Ovary (tissue), 9 donors: ENCODE results near the gene NELL1. TPM values are rescaled to one million over a fixed set of nuclear protein-coding genes. Genes with fewer than 3 reads are reported as not detected.

Experiments used
- DNase-seq, 5 donors: peaks; one replicate each; pipeline ENCODE4 v3.0.0-alpha.2; 2019 to 2020
- H3K27ac ChIP-seq, 2 donors: fragments of 200-600 bp; one replicate each; pipeline versions ENCODE4 v1.5.1 to v1.8.0; 2019 to 2022
- H3K27me3 ChIP-seq: fragments of 200-600 bp; one replicate; pipeline ENCODE4 v1.8.0; 2022
- H3K36me3 ChIP-seq: fragments of 200-600 bp; sonication (generic); one replicate; pipeline ENCODE4 v1.5.1; 2019
- H3K4me1 ChIP-seq: one replicate; pipeline ENCODE4 v1.8.1; 2013; ENCODE audit warnings: mild to moderate bottlenecking, moderate library complexity; ENCODE audit not compliant: insufficient read depth
- H3K4me3 ChIP-seq: fragments of 200-600 bp; sonication (generic); one replicate; pipeline ENCODE4 v1.5.1; 2017
- H3K9me3 ChIP-seq, 2 donors: fragments of 200-600 bp in 1 of 2; sonication (generic) in 1 of 2; one replicate each; pipeline versions ENCODE4 v1.5.1 to v1.8.1; 2013 to 2019; ENCODE audit warnings: mild to moderate bottlenecking in 1 of 2, moderate library complexity in 1 of 2
- CTCF ChIP-seq, 3 donors: fragments of 450-650 bp in 2 of 3; fragments of 200-600 bp in 1 of 3; IDR thresholded peaks; one replicate each; pipeline versions ENCODE4 v1.5.1 to v1.8.0; 2016 to 2022; ENCODE audit warnings: antibody characterized with exemption in 3 of 3, mild to moderate bottlenecking in 1 of 3
- EP300 ChIP-seq: sonication (generic); formaldehyde crosslinking; IDR thresholded peaks from one replicate; pipeline ENCODE4 v1.6.1; 2017; ENCODE audit warnings: antibody characterized with exemption
- POLR2A ChIP-seq: fragments of 450-650 bp; IDR thresholded peaks from one replicate; pipeline ENCODE4 v1.6.1; 2017; ENCODE audit warnings: antibody characterized with exemption, mild to moderate bottlenecking, moderate library complexity
- WGBS, 3 donors: extraction: QIAGEN DNeasy Blood & Tissue Kit in 1 of 3; methylation state at CpG; one replicate each; pipeline versions ENCODE4 v1.1.5 to v1.1.7; 2013 to 2017; 5-methylcytosine and 5-hydroxymethylcytosine counted together
- intact Hi-C, 4 donors: fragments of 100-400 bp; cut with DNase I; formaldehyde crosslinking; loops; one replicate each; pipeline versions ENCODE4 v1.11.0 to v1.15.1; 2022 to 2023
- polyA plus RNA-seq, 2 donors: library from polyadenylated mRNA; stranded (reverse); fragments of 200-250 nt in 1 of 2; fragments of 350-450 nt in 1 of 2; fragmentation: Illumina TruSeq in 1 of 2; extraction: RNeasy Lipid Tissue Mini Kit (QIAGEN cat#74804) in 1 of 2; gene quantifications; one replicate each; pipeline ENCODE4 v1.2.3, GENCODE V29; 2013 to 2014
- total RNA-seq, 7 donors: library from RNA; depleted of rRNA in 2 of 7; stranded (reverse); fragments of >200 nt in 2 of 7; fragmentation: NEBNext Ultra II Directional in 3 of 7; extraction: Animal tissue kit (Norgen Biotek cat#: 25700) in 3 of 7; gene quantifications; one replicate each; pipeline versions ENCODE4 v1.1.0 to v1.2.4, GENCODE V29; 2016 to 2023
- donor health status: DM: no; HTN: no; CAD: no; lungs with moderate emphysema.
- donor health status: DM: no; HTN: no; CAD: no.
- donor health status: Bipolar disorder and iron deficiency.
- donor health status: DM: yes; HTN: yes; CAD: no.
- donor health status: DM: no; HTN: no; CAD: no.
- donor health status: DM: yes; HTN: yes; CAD: no.

NELL1 gene
- total and polyA plus RNA-seq, 9 donors, result 0.21 to 0.43 (median 0.36) TPM; not detected in 5

- 70 to 77% (median 70%) methylated on average over 1 of the region's 1 CpG for WGBS, 3 donors
- no peaks in the 10 kb centered on the region for H3K9me3 ChIP-seq
- H3K36me3 ChIP-seq, result no peaks in the 10 kb centered on the region
- H3K4me3 ChIP-seq, result no peak overlapping the region
- intact Hi-C loops, result no loop called here
- TF ChIP-seq CTCF (IDR thresholded peaks at IDR 0.05), result no peak
- no peak for TF ChIP-seq EP300
- TF ChIP-seq POLR2A, result no peak
- no peak overlapping the region for H3K27ac ChIP-seq
- no peaks in the 10 kb centered on the region for H3K4me1 ChIP-seq
- DNase-seq, result no peak
- no peaks in the 10 kb centered on the region for H3K27me3 ChIP-seq
These were observed 786.8 kb downstream of the NELL1 start for GRCh38 chr11:21456186-21456585.

DNA sequence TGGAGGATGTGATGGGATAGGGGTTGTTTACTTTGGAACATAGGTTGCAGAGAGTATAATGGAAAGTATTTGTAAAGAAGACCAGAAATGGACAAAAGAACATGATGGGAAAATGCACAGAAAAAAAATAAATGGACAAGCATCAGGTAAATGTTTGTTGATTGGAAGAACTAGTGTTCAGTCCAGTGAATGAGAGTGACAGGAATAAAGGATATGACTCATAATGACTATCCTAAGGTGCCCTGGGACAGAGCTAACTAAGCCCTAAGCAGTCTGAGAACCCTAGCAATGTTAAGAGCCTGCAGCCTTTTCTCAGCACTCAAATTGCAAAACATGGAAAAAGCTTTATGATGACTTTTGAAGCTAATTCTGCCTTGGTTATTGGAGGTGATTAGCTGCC is 790.7 kb downstream of the NELL1 start:
- intact Hi-C loops, result no loop called here
- no peak overlapping the region for H3K4me3 ChIP-seq
- TF ChIP-seq CTCF (IDR thresholded peaks at IDR 0.05) (no peak), EP300 (no peak), POLR2A (no peak)
- no peaks in the 10 kb centered on the region for H3K9me3 ChIP-seq
- H3K36me3 ChIP-seq, result no peaks in the 10 kb centered on the region
- no peak overlapping the region for H3K27ac ChIP-seq
- DNase-seq, result no peak
- H3K4me1 ChIP-seq, result no peaks in the 10 kb centered on the region
- no peaks in the 10 kb centered on the region for H3K27me3 ChIP-seq

- TF ChIP-seq POLR2A, result no peak
- no peak for TF ChIP-seq EP300
- no peak for TF ChIP-seq CTCF (IDR thresholded peaks at IDR 0.05)
- no peaks in the 10 kb centered on the region for H3K36me3 ChIP-seq
- no peak overlapping the region for H3K4me3 ChIP-seq
- no peaks in the 10 kb centered on the region for H3K9me3 ChIP-seq
- no peaks in the 10 kb centered on the region for H3K4me1 ChIP-seq
- intact Hi-C loops, result no loop called here
- H3K27me3 ChIP-seq, result no peaks in the 10 kb centered on the region
- DNase-seq, result no peak
- WGBS, 3 donors, result 59 to 85% (median 80%) methylated on average over 1 of the region's 1 CpG
- H3K27ac ChIP-seq, result no peak overlapping the region
These were observed 792.3 kb downstream of the NELL1 start for GRCh38 chr11:21461701-21462100.

DNA sequence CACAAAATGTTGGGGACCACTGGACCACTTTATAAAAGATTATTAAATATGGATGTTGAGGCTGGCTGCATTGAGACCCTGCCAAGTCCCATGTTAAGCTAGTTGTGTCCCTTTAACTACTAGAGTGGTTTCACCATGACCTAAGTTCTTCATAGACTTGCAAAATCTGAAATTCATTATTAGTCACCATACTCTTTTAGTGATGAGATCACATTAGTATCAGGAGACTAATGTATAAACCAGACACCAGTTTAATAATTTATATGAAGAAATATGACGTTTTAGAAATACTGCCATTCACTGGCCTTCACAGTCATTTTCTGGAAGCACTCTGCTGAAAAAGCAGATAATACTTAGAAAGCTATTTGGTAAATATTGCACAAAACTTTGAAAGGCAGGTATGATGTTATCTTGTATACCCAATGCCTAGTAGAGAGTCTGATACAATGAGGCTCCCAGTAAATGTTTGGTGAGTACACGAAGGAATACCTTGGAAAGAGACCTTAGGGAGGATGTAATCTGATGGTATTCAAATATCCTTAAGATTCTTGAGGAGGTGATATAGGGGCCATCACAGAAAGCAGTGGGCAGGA is 795.3 kb downstream of the NELL1 start:
- H3K4me3 ChIP-seq, result no peak overlapping the region
- no peaks in the 10 kb centered on the region for H3K4me1 ChIP-seq
- intact Hi-C loops, result no loop called here
- no peak for TF ChIP-seq POLR2A
- no peak for DNase-seq
- no peaks in the 10 kb centered on the region for H3K36me3 ChIP-seq
- H3K27me3 ChIP-seq, result no peaks in the 10 kb centered on the region
- WGBS, 3 donors, result 70 to 73% (median 71%) methylated on average over 2 of the region's 2 CpGs
- H3K27ac ChIP-seq, result no peak overlapping the region
- no peaks in the 10 kb centered on the region for H3K9me3 ChIP-seq

DNA sequence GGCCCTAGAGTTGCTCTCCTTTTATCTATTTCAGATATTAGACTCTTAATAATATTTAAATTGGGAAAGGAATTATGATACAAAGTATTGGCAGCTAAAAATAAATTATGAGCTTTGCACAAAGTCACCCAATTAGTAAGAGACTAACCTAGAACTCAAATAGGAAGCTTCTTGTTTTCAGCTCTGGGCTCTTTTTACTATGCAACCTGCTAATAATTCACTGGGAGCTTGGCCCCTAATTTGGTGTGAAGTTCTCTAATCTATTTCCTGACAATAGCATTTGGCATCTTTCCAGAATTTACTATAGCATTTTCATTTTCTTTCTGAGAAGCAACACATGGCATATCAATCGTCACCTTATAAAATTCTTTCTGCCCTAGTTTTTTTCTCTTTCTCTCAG is 795.8 kb downstream of the NELL1 start:
- no peak overlapping the region for H3K4me3 ChIP-seq
- H3K27me3 ChIP-seq, result no peaks in the 10 kb centered on the region
- H3K4me1 ChIP-seq, result no peaks in the 10 kb centered on the region
- TF ChIP-seq EP300, result no peak
- TF ChIP-seq CTCF (IDR thresholded peaks at IDR 0.05), result no peak
- no peak for TF ChIP-seq POLR2A
- H3K36me3 ChIP-seq, result no peaks in the 10 kb centered on the region
- DNase-seq, result no peak
- H3K27ac ChIP-seq, result no peak overlapping the region
- intact Hi-C loops, result no loop called here
- no peaks in the 10 kb centered on the region for H3K9me3 ChIP-seq
- 67 to 76% (median 71%) methylated on average over 1 of the region's 1 CpG for WGBS, 3 donors
